ENCODE measurements around the gene PBX1.

The PBX1 gene

DNA sequence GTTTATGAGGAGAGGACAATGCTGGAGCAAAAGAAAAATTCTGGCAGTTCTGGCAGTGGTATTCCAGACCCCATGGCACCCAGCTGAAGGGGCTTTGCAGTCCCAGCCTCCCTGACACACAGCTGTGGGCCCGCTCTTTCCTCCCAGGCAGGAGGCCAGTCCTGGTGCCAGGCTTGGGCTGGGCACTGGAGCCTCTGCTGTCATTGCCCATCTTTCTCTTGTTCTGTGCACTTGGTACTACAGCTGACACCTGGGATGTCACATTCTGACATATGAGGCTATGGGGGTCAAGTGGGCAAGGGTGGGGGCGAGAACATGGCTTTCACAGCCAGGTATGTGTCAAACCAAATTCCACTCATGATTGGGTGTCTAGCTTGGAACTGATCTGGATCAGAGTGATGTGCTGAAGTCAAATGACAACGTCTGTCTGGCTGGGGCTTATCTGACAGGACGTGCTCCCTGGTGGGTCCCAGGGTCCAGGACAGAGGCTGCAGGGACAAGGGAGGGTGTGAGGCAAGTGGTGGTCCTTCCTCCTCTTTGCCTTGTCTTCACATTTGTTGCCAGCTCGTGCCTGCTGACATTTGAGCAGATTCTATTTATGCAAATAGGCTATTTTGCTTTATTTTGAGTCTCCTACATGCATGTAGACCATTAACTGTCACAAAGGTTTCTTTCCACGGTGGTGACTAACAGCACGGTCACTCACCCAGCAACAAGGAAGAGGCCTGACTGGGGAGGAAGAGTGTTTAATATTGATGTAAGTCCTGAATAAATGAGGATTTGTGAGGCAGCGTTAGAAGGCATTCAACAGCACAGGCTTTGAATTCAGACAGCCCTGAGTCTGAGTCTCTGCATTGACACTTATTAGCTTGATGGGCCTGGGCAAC, 336.3 kb downstream of the PBX1 start:
- DNase-seq = no peak

GRCh38 chr1:164901031-164901430, 342.0 kb downstream of the PBX1 start:
- no peak for DNase-seq

All from femur (tissue), 1 donor.